GM12878 (cell line): ENCODE measurements around the gene EXD3. TPM values are rescaled to one million over a fixed set of nuclear protein-coding genes. Genes with fewer than 3 reads are reported as not detected.

Experiments used
- ATAC-seq: fragments of 200-7000 bp; cut with Tn5 transposase; 3 replicates; pipeline ENCODE4 v1.9.1; 2020; ENCODE audit warnings: mild to moderate bottlenecking, moderate library complexity
- BruUV-seq: library from RNA; stranded (reverse); fragments of 400-500 nt; replicated peaks from 2 replicates; lab custom pipeline; 2021; lab: Mats Ljungman, UMichigan
- CTCF ChIA-PET: fragments of 300-600 bp; sonication (Branson Sonifier 250); formaldehyde crosslinking; extraction: SDS; loops from one replicate; lab custom pipeline; 2021; ENCODE audit warnings: inconsistent platforms; lab: Yijun Ruan, JAX
- POLR2A ChIA-PET: fragments of 350-600 bp; formaldehyde crosslinking; extraction: SDS; loops from one replicate; lab custom pipeline; 2021; ENCODE audit warnings: inconsistent platforms; lab: Charles Lee
- RAD21 ChIA-PET: fragments of 300-600 bp; sonication (Branson Sonifier 250); formaldehyde crosslinking; loops from one replicate; lab custom pipeline; 2023; ENCODE audit warnings: antibody characterized with exemption; ENCODE audit not compliant: unreplicated experiment; lab: Charles Lee
- SMC1A ChIA-PET: fragments of 300-600 bp; sonication (Branson Sonifier 250); formaldehyde crosslinking; loops from one replicate; lab custom pipeline; 2023; ENCODE audit not compliant: unreplicated experiment, uncharacterized antibody; lab: Charles Lee
- DNase-seq: peaks from one replicate; pipeline ENCODE4 v3.0.0-alpha.2; 2011; ENCODE audit warnings: low read depth, low spot score
- FAIRE-seq: peaks from 3 replicates; lab custom pipeline; 2011; peaks lifted over from hg19 to GRCh38; lab: Jason Lieb, UNC
- H2AFZ ChIP-seq: 2 replicates; pipeline ENCODE4 v1.6.0; 2011; ENCODE audit warnings: low read depth, low read length, control low read depth; ENCODE audit not compliant: control insufficient read depth
- H3K27ac ChIP-seq: 2 replicates; pipeline ENCODE4 v1.5.1; 2011; ENCODE audit warnings: control low read depth; ENCODE audit not compliant: control insufficient read depth, insufficient read depth
- H3K27me3 ChIP-seq, 2 experiments: replicated peaks in 1 of 2; 2 replicates each; pipeline versions ENCODE4 v1.6.0 to v1.6.1; 2011; ENCODE audit warnings: low read length in 1 of 2; ENCODE audit not compliant: control insufficient read depth in 2 of 2, insufficient read depth in 2 of 2
- H3K36me3 ChIP-seq, 2 experiments: 2 replicates each; pipeline ENCODE4 v1.5.1; 2011; ENCODE audit warnings: low read length in 1 of 2; ENCODE audit not compliant: control insufficient read depth in 2 of 2, insufficient read depth in 2 of 2
- H3K4me1 ChIP-seq: 2 replicates; pipeline ENCODE4 v1.6.1; 2011; ENCODE audit warnings: mild to moderate bottlenecking, low read length, moderate library complexity, mixed read lengths; ENCODE audit not compliant: control insufficient read depth, insufficient read depth
- H3K4me2 ChIP-seq: 2 replicates; pipeline ENCODE4 v1.6.0; 2011; ENCODE audit warnings: control low read depth; ENCODE audit not compliant: control insufficient read depth, insufficient read depth
- H3K4me3 ChIP-seq: fragments of 200-600 bp; sonication (generic); 2 replicates; pipeline ENCODE4 v1.5.1; 2016
- H3K79me2 ChIP-seq: 2 replicates; pipeline ENCODE4 v1.6.0; 2011; ENCODE audit warnings: low read length; ENCODE audit not compliant: control insufficient read depth, insufficient read depth
- H3K9ac ChIP-seq: 2 replicates; pipeline ENCODE4 v1.8.0; 2011; ENCODE audit warnings: low read length, control low read depth, mixed read lengths; ENCODE audit not compliant: control insufficient read depth, insufficient read depth
- H3K9me3 ChIP-seq: replicated peaks from 3 replicates; pipeline ENCODE4 v1.5.1; 2011; ENCODE audit warnings: mild to moderate bottlenecking, low read length; ENCODE audit not compliant: control insufficient read depth, insufficient read depth
- H4K20me1 ChIP-seq: 2 replicates; pipeline ENCODE4 v1.6.0; 2011; ENCODE audit not compliant: control insufficient read depth, insufficient read depth
- ATF3 ChIP-seq: IDR thresholded peaks from 2 replicates; pipeline ENCODE4 v1.6.1; 2011; ENCODE audit warnings: low read depth, mild to moderate bottlenecking, low read length, moderate library complexity, borderline replicate concordance; ENCODE audit errors: extremely low read depth
- BACH1 ChIP-seq: fragments of 450-650 bp; IDR thresholded peaks from 2 replicates; pipeline ENCODE4 v1.6.1; 2017; ENCODE audit warnings: mild to moderate bottlenecking, borderline replicate concordance
- CUX1 ChIP-seq: IDR thresholded peaks from 2 replicates; pipeline ENCODE4 v1.6.1; 2012; ENCODE audit warnings: improper control_type of control experiment, low read depth, low read length; ENCODE audit not compliant: insufficient replicate concordance
- FOXK2 ChIP-seq: fragments of 450-650 bp; IDR thresholded peaks from 2 replicates; pipeline ENCODE4 v1.6.1; 2017; ENCODE audit warnings: mild to moderate bottlenecking, moderate library complexity
- FOXM1 ChIP-seq: IDR thresholded peaks from 2 replicates; pipeline ENCODE4 v1.6.1; 2012; ENCODE audit warnings: low read depth, mild to moderate bottlenecking, inconsistent platforms, low read length, moderate library complexity
- IKZF1 ChIP-seq: fragments of 450-650 bp; conservative IDR thresholded peaks from 2 replicates; pipeline ENCODE4 v1.6.1; 2017; ENCODE audit warnings: antibody characterized with exemption, mild to moderate bottlenecking
- MEF2B ChIP-seq: fragments of 450-650 bp; IDR thresholded peaks from 2 replicates; pipeline ENCODE4 v1.6.1; 2018; ENCODE audit warnings: mild to moderate bottlenecking, moderate library complexity; ENCODE audit not compliant: partially characterized antibody, poor library complexity, severe bottlenecking
- MYB ChIP-seq: fragments of 150-350 bp; IDR thresholded peaks from 2 replicates; pipeline ENCODE4 v1.6.1; 2014; ENCODE audit warnings: mild to moderate bottlenecking, low read depth, low read length, borderline replicate concordance
- NR2F1 ChIP-seq: fragments of 450-650 bp; conservative IDR thresholded peaks from 2 replicates; pipeline ENCODE4 v1.6.1; 2017; ENCODE audit warnings: mild to moderate bottlenecking
- PRDM15 ChIP-seq: fragments of 450-650 bp; formaldehyde crosslinking; IDR thresholded peaks from 2 replicates; pipeline ENCODE4 v1.4.0; 2020; ENCODE audit warnings: mild to moderate bottlenecking, moderate library complexity
- RB1 ChIP-seq: fragments of 450-650 bp; formaldehyde crosslinking; IDR thresholded peaks from 2 replicates; pipeline ENCODE4 v1.6.1; 2017; ENCODE audit warnings: mild to moderate bottlenecking, borderline replicate concordance
- SREBF2 ChIP-seq: IDR thresholded peaks from 2 replicates; pipeline ENCODE4 v1.6.1; 2012; ENCODE audit warnings: mild to moderate bottlenecking, low read length
- TAF1 ChIP-seq: IDR thresholded peaks from 2 replicates; pipeline ENCODE4 v1.6.1; 2011; ENCODE audit warnings: mild to moderate bottlenecking, low read depth, low read length, borderline replicate concordance
- TCF12 ChIP-seq: IDR thresholded peaks from 2 replicates; pipeline ENCODE4 v1.6.1; 2011; ENCODE audit warnings: low read depth, mild to moderate bottlenecking, low read length
- YBX1 ChIP-seq: fragments of 450-650 bp; IDR thresholded peaks from 2 replicates; pipeline ENCODE4 v1.6.1; 2016; ENCODE audit warnings: antibody characterized with exemption
- ZBED1 ChIP-seq: IDR thresholded peaks from 2 replicates; pipeline ENCODE4 v1.6.1; 2016; ENCODE audit warnings: borderline replicate concordance
- WGBS: methylation state at CpG from one replicate; pipeline ENCODE4 v1.1.6; 2016; ENCODE audit warnings: low lambda C conversion rate; ENCODE audit not compliant: insufficient replicate concordance, insufficient coverage; ENCODE audit errors: missing lambda C conversion rate; 5-methylcytosine and 5-hydroxymethylcytosine counted together
- in situ Hi-C: fragments of 300-500 bp; cut with MboI; formaldehyde crosslinking; loops from 9 replicates; pipeline ENCODE4 v1.14.3; 2018; ENCODE audit warnings: mixed read lengths
- intact Hi-C: fragments of 100-400 bp; cut with micrococcal nuclease; formaldehyde crosslinking; loops from one replicate; pipeline ENCODE4 v1.14.2; 2022; ENCODE audit not compliant: unreplicated experiment
- polyA plus RNA-seq, 11 experiments: library from polyadenylated mRNA; depleted of rRNA in 4 of 11; unstranded in 6 of 11; stranded (reverse) in 5 of 11; fragments of >200 nt; fragmentation: Nextera tagmentation in 4 of 11; fragmentation: Illumina TruSeq in 1 of 11; extraction: Ambion mirVana in 4 of 11; extraction: Trizol in 1 of 11; gene quantifications; 1 replicate in 1 of 11; 2 replicates in 10 of 11; pipeline versions ENCODE4 v1.2.1 to v1.2.3, GENCODE V29; 2011 to 2016; ENCODE audit warnings: inconsistent platforms in 2 of 11, missing spikeins in 2 of 11, low read depth in 1 of 11
- total RNA-seq, 4 experiments: library from RNA; depleted of rRNA in 3 of 4; stranded (reverse); fragments of >200 nt in 3 of 4; fragmentation: Illumina TruSeq in 1 of 4; extraction: Trizol in 1 of 4; gene quantifications; 2 replicates each; pipeline versions ENCODE4 v1.2.1 to v1.2.3, GENCODE V29; 2013 to 2021

The EXD3 gene
- total and polyA plus RNA-seq, 10 of the 15 experiments (the other 5 are each of a cell fraction or from before 2014, with no cell fraction given) = 0.21 to 7.1 (median 3.6) TPM

GRCh38 chr9:137352511-137353222, 70.3 kb downstream of the EXD3 start:
- intact Hi-C loops (no loop called here), in situ Hi-C loops (no loop called here)
- RAD21 ChIA-PET = no interaction called here
- 39% methylated on average over 26 of the region's 26 CpGs for WGBS
- POLR2A ChIA-PET = no interaction called here
- Histone ChIP-seq H3K36me3 (no peaks in the 10 kb centered on the region), H3K9me3 (peaks cover 15% of the 10 kb centered on the region), H2AFZ (no peak overlapping the region), H3K4me3 (no peak overlapping the region), H3K27ac (no peak overlapping the region), H3K27me3 (no peaks in the 10 kb centered on the region), H3K4me2 (no peak overlapping the region), H4K20me1 (no peaks in the 10 kb centered on the region), H3K4me1 (no peaks in the 10 kb centered on the region), H3K79me2 (no peaks in the 10 kb centered on the region), H3K9ac (no peak overlapping the region)
- CTCF ChIA-PET = no interaction called here
- ATAC-seq (no peak), DNase-seq (no peak), FAIRE-seq (no peak)
- no TSS peak for BruUV-seq
- SMC1A ChIA-PET = no interaction called here
- TF ChIP-seq MEF2B (no peak), ZBED1 (no peak), FOXK2 (no peak), BACH1 (no peak), YBX1 (no peak), TAF1 (no peak), MYB (no peak), TCF12 (no peak), PRDM15 (CRISPR knock-in tag) (no peak), RB1 (no peak), IKZF1 (no peak), SREBF2 (no peak), ATF3 (no peak), NR2F1 (no peak), CUX1 (no peak), FOXM1 (no peak)
